ENCODE measurements around the gene TRMT44.
"Not testable (repeated sequence)": the region's sequence is repeated elsewhere in the genome, so short reads cannot be mapped to it uniquely, and the experiment has no call there.

TRMT44 gene

GRCh38 chr4:8407756-8408155 lies 32.8 kb upstream of the TRMT44 start:
- no peak for DNase-seq

GRCh38 chr4:8409264-8410065 lies 31.1 kb upstream of the TRMT44 start:
- no peak for DNase-seq

GRCh38 chr4:8410066-8410625 lies 30.4 kb upstream of the TRMT44 start:
- DNase-seq = no peak

GRCh38 chr4:8410641-8411271 lies 29.8 kb upstream of the TRMT44 start:
- no peak for DNase-seq

GRCh38 chr4:8411351-8412180 lies 29.0 kb upstream of the TRMT44 start:
- DNase-seq = no peak

- no peak for DNase-seq
Measured at GRCh38 chr4:8412288-8412687, 28.3 kb upstream of the TRMT44 start.

- no peak for DNase-seq
Measured at GRCh38 chr4:8414377-8414776, 26.2 kb upstream of the TRMT44 start.

GRCh38 chr4:8417071-8417614 lies 23.4 kb upstream of the TRMT44 start:
- DNase-seq = no peak

- DNase-seq = no peak
Measured at GRCh38 chr4:8419222-8420041, 21.1 kb upstream of the TRMT44 start.

GRCh38 chr4:8420151-8420550 lies 20.4 kb upstream of the TRMT44 start:
- not testable (repeated sequence) for DNase-seq

- no peak for DNase-seq
Measured at GRCh38 chr4:8422327-8422726, 18.2 kb upstream of the TRMT44 start.

- DNase-seq = no peak
Measured at GRCh38 chr4:8422786-8423185, 17.8 kb upstream of the TRMT44 start.

- no peak for DNase-seq
Measured at GRCh38 chr4:8427262-8427661, 13.3 kb upstream of the TRMT44 start.

- DNase-seq = no peak
Measured at GRCh38 chr4:8427761-8428287, 12.8 kb upstream of the TRMT44 start.

GRCh38 chr4:8428288-8429097 lies 12.1 kb upstream of the TRMT44 start:
- DNase-seq = peak; percentile 48

GRCh38 chr4:8431553-8431952 lies 9.0 kb upstream of the TRMT44 start:
- DNase-seq = no peak

- no peak for DNase-seq
Measured at GRCh38 chr4:8433136-8433535, 7.4 kb upstream of the TRMT44 start.

GRCh38 chr4:8434251-8435073 lies 6.1 kb upstream of the TRMT44 start:
- DNase-seq = no peak

- DNase-seq = no peak
Measured at GRCh38 chr4:8435656-8436121, 4.9 kb upstream of the TRMT44 start.

GRCh38 chr4:8437281-8437680 lies 3.3 kb upstream of the TRMT44 start:
- no peak for DNase-seq
